Tibial nerve (tissue), 3 donors: ENCODE results near the gene DOCK9.

Experiments
- EP300 ChIP-seq, 2 donors: sonication (generic); formaldehyde crosslinking; IDR thresholded peaks; one replicate each; pipeline ENCODE4 v1.6.1; 2017; ENCODE audit warnings: antibody characterized with exemption in 2 of 2, mild to moderate bottlenecking in 1 of 2
- POLR2A ChIP-seq, 2 donors: fragments of 450-650 bp; IDR thresholded peaks; one replicate each; pipeline ENCODE4 v1.6.1; 2017; ENCODE audit warnings: antibody characterized with exemption in 2 of 2, mild to moderate bottlenecking in 2 of 2, moderate library complexity in 2 of 2

GRCh38 chr13:98796191-98796590, 181.7 kb downstream of the DOCK9 start:
- TF ChIP-seq POLR2A (IDR thresholded peaks at IDR 0.05) (no peak), EP300 (IDR thresholded peaks at IDR 0.05) (no peak)
